Measurements from ENCODE around the gene TEC. TPM values are rescaled to one million over a fixed set of nuclear protein-coding genes. Genes with fewer than 3 reads are reported as not detected.

The TEC gene
- total and polyA plus RNA-seq, 2 donors: 2.9 to 4.2 TPM

DNA sequence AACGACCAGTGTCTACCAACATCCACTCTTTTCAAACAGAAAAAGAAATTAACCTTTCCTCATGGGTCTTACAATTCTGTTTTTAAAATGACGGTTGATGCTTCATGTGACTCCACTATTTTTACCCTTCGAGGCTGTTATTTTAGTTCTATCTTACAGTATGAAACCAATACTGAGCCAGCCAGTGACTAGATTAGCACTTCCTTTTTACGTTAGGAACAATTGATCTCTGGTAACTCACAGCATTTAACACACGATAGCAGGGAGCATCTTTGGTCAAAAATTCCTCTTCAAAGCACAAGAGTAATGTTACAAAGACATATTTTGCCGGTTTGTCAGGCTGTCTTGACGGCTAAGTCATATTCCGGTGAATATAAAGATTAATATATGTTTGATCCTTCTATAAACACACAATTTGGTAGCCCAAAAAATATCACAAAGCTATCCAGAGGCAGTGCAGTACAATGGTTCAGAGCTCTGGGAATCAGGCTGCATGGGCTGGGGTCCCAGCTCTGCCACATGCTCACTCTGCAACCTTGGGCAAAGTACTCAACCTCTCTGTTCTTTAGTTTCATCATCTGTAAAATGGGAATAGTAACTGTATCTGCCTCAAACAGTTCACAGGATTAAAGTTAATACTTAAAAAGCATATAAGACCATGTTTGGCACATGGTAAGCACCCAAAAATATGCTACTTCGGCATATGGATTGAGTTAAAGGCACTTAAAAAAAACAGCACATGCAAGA is 72.7 kb downstream of the TEC start:
- Histone ChIP-seq H3K36me3 (ENCODE audit: control insufficient read depth in 2 of 2, insufficient read depth in 2 of 2, low read length in 1 of 2) (no peaks in the 10 kb centered on the region), H3K9me3 (ENCODE audit: control insufficient read depth in 2 of 2, insufficient read depth in 1 of 2, low read length in 1 of 2) (no peaks in the 10 kb centered on the region), H3K4me3 (ENCODE audit: low read length in 2 of 2) (no peak overlapping the region), H3K4me1 (ENCODE audit: control insufficient read depth in 2 of 2, insufficient read depth in 2 of 2, low read length in 2 of 2) (peaks cover 0 to 12% of the 10 kb centered on the region in 2 donors), H3K27ac (ENCODE audit: low read depth in 1 of 2, low read length in 1 of 2) (no peak overlapping the region), H3K27me3 (ENCODE audit: control insufficient read depth in 2 of 2, insufficient read depth in 1 of 2, low read length in 1 of 2) (no peaks in the 10 kb centered on the region)
- no peak for DNase-seq (ENCODE audit: low read depth in 6 of 9, low spot score in 9 of 9)
- WGBS: 91% methylated on average over 9 of the region's 9 CpGs

DNA sequence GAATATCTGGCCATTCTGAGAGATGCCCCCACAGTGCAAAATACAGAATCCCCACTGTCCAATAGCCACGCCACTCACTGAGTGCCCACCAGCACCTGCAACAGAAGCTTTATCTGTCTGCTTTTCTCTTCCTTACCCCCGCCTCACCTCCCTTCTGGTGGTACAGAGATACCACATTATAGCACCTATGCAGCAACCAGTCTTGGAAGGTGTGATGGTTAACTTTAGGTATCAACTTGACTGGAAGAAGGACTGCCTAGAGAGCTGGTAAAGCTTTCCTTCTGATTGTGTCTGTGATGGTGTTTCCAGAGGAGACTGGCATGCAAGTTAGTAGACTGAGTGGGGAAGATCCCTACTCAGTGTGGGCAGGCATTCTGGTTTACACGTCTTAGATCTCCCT is 73.8 kb downstream of the TEC start:
- Histone ChIP-seq H3K4me1 (ENCODE audit: control insufficient read depth in 2 of 2, insufficient read depth in 2 of 2, low read length in 2 of 2) (peaks cover 0 to 12% of the 10 kb centered on the region in 2 donors), H3K4me3 (ENCODE audit: low read length in 2 of 2) (no peak overlapping the region), H3K36me3 (ENCODE audit: control insufficient read depth in 2 of 2, insufficient read depth in 2 of 2, low read length in 1 of 2) (no peaks in the 10 kb centered on the region), H3K27me3 (ENCODE audit: control insufficient read depth in 2 of 2, insufficient read depth in 1 of 2, low read length in 1 of 2) (no peaks in the 10 kb centered on the region), H3K9me3 (ENCODE audit: control insufficient read depth in 2 of 2, insufficient read depth in 1 of 2, low read length in 1 of 2) (no peaks in the 10 kb centered on the region), H3K27ac (ENCODE audit: low read depth in 1 of 2, low read length in 1 of 2) (peak overlapping the region in 1 of 2 donors; percentile 12)
- 91% methylated on average over 3 of the region's 3 CpGs for WGBS
- no peak for DNase-seq (ENCODE audit: low read depth in 6 of 9, low spot score in 9 of 9)

DNA sequence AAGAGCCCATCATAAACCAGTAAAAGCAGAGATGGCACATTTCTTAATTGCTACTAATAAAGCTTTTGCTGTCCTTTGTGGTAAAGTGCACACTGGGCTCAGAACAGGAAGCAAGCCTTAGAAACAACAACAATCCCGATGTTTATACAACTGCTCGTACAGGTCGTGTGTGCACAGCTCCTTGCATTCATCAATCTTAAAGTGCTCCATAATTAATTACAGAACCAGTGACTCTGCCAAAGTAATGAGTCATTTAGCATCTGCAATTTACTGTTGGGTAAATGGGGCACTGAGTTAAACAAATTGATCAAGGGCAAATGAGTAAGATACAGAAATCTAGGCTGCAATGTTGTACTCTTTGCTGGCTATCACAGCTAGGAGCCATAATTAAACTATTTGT is 74.3 kb downstream of the TEC start:
- DNase-seq (ENCODE audit: low read depth in 6 of 9, low spot score in 9 of 9): no peak
- WGBS: 34% methylated on average over 3 of the region's 3 CpGs
- no peak overlapping the region for H3K4me3 ChIP-seq (ENCODE audit: low read length in 2 of 2)
- H3K27ac ChIP-seq (ENCODE audit: low read depth in 1 of 2, low read length in 1 of 2): peak overlapping the region in 1 of 2 donors; percentile 12
- H3K9me3 ChIP-seq (ENCODE audit: control insufficient read depth in 2 of 2, insufficient read depth in 1 of 2, low read length in 1 of 2): no peaks in the 10 kb centered on the region
- H3K4me1 ChIP-seq (ENCODE audit: control insufficient read depth in 2 of 2, insufficient read depth in 2 of 2, low read length in 2 of 2): peaks cover 0 to 12% of the 10 kb centered on the region in 2 donors
- no peaks in the 10 kb centered on the region for H3K36me3 ChIP-seq (ENCODE audit: control insufficient read depth in 2 of 2, insufficient read depth in 2 of 2, low read length in 1 of 2)
- no peaks in the 10 kb centered on the region for H3K27me3 ChIP-seq (ENCODE audit: control insufficient read depth in 2 of 2, insufficient read depth in 1 of 2, low read length in 1 of 2)

DNA sequence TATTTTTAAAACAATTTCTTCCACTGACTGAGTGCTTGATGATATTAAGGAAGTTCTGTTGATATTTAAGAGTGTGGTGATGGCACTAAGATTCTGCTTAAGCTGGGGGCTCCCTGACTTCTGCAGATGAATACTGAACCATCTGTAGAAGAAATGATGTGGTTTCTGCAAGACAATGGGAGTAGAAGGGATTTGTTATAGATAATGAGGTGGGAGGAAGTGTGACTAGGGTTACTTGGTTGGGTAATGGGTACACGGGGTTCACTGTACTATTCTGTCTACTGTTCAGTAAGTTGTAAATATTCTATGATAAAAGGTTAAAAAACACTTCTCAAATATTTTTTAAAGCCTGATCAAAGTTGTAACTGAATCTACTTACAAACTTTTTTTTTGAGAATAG is 74.7 kb downstream of the TEC start:
- WGBS: 78% methylated on average over 1 of the region's 1 CpG
- no peak overlapping the region for H3K27ac ChIP-seq (ENCODE audit: low read depth in 1 of 2, low read length in 1 of 2)

DNA sequence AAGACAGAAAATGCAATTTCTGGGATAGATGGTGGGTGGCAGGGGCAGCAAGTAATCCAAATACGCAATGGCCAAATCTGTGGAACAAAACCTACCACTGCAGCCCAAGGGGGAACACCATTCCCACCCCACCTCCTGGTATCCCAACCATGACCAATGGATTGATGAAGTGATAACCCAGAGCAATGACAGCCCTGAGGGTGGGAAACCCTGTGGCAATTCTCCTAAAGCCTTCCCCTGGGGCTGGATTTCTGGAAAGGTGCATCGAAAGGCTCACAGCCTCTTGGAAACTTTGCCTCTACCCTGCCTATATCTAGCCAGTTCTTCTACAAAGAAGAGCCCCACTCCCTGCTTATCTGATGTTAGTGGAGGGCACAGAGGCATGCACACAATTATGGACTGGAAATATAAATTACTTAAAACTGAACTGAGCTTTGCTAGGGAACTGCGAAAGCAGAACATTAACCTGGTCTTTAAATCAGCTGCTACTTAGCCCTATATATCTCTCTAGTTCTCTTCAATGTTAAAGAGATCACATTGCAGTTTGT is 75.6 kb downstream of the TEC start:
- 96% methylated on average over 3 of the region's 3 CpGs for WGBS
- Histone ChIP-seq H3K36me3 (ENCODE audit: control insufficient read depth in 2 of 2, insufficient read depth in 2 of 2, low read length in 1 of 2) (no peaks in the 10 kb centered on the region), H3K4me3 (ENCODE audit: low read length in 2 of 2) (no peak overlapping the region), H3K9me3 (ENCODE audit: control insufficient read depth in 2 of 2, insufficient read depth in 1 of 2, low read length in 1 of 2) (no peaks in the 10 kb centered on the region), H3K27ac (ENCODE audit: low read depth in 1 of 2, low read length in 1 of 2) (no peak overlapping the region), H3K4me1 (ENCODE audit: control insufficient read depth in 2 of 2, insufficient read depth in 2 of 2, low read length in 2 of 2) (peaks cover 0 to 12% of the 10 kb centered on the region in 2 donors), H3K27me3 (ENCODE audit: control insufficient read depth in 2 of 2, insufficient read depth in 1 of 2, low read length in 1 of 2) (no peaks in the 10 kb centered on the region)
- DNase-seq (ENCODE audit: low read depth in 6 of 9, low spot score in 9 of 9): no peak

More for the DNA sequence above, 74.7 kb downstream of the TEC start:
- DNase-seq (ENCODE audit: low read depth in 6 of 9, low spot score in 9 of 9): no peak
- Histone ChIP-seq H3K9me3 (ENCODE audit: control insufficient read depth in 2 of 2, insufficient read depth in 1 of 2, low read length in 1 of 2) (no peaks in the 10 kb centered on the region), H3K4me1 (ENCODE audit: control insufficient read depth in 2 of 2, insufficient read depth in 2 of 2, low read length in 2 of 2) (peaks cover 0 to 12% of the 10 kb centered on the region in 2 donors), H3K4me3 (ENCODE audit: low read length in 2 of 2) (no peak overlapping the region), H3K27me3 (ENCODE audit: control insufficient read depth in 2 of 2, insufficient read depth in 1 of 2, low read length in 1 of 2) (no peaks in the 10 kb centered on the region), H3K36me3 (ENCODE audit: control insufficient read depth in 2 of 2, insufficient read depth in 2 of 2, low read length in 1 of 2) (no peaks in the 10 kb centered on the region)

DNA sequence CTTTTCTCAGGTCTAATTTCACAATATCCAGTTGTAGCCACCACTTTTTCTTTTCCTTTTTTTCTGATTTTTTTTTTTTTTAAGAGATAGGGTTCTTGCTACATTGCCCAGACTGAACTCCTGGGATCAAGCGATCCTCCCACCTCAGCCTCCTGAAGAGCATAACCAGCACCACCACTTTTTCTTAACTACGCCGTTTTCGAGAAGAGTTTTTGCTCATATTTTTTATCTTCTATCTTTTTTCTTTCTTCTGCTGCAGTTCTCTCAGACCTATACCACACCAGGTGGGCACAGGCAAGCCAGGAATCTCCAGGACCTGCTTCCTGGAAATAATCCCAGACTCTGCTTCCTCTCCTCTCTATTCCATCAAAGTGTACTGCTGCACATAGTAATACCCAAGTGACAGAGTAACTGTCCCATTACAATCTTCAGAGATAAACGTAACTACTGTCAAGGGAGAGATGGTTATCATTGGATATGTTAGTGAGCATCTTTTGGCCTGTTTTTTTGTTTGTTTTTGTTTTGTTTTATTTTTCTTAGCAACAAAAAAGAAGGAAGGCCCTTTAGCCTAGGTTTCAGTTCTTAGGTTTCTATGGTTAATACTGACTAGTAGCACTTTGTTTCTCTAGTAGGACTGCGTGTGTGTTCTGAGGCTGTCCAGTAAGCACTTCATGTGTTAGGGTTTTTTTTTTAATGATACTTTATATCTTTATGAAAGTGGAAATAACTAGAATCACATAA is 76.4 kb downstream of the TEC start:
- DNase-seq (ENCODE audit: low read depth in 6 of 9, low spot score in 9 of 9): no peak
- H3K4me1 ChIP-seq (ENCODE audit: control insufficient read depth in 2 of 2, insufficient read depth in 2 of 2, low read length in 2 of 2): peaks cover 0 to 12% of the 10 kb centered on the region in 2 donors
- no peaks in the 10 kb centered on the region for H3K36me3 ChIP-seq (ENCODE audit: control insufficient read depth in 2 of 2, insufficient read depth in 2 of 2, low read length in 1 of 2)
- no peaks in the 10 kb centered on the region for H3K9me3 ChIP-seq (ENCODE audit: control insufficient read depth in 2 of 2, insufficient read depth in 1 of 2, low read length in 1 of 2)
- H3K27ac ChIP-seq (ENCODE audit: low read depth in 1 of 2, low read length in 1 of 2): no peak overlapping the region
- no peaks in the 10 kb centered on the region for H3K27me3 ChIP-seq (ENCODE audit: control insufficient read depth in 2 of 2, insufficient read depth in 1 of 2, low read length in 1 of 2)
- 96% methylated on average over 6 of the region's 6 CpGs for WGBS
- H3K4me3 ChIP-seq (ENCODE audit: low read length in 2 of 2): no peak overlapping the region

DNA sequence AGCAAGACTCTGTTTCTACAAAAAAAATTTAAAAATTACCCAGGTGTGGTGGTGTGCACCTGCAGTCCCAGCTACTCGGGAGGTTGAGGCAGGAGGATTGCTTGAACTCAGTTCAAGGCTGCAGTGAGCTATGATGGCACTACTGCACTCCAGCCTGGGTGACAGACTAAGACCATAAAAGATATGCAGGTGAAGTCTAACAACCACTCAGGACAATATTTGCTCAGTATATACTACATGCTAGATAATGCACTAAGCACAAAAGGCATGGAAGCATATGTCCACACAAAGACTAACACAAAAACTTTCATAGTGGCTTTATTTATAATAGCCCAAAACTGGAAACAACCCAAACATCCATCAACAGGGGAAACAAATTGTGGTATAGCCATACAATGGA is 77.9 kb downstream of the TEC start:
- Histone ChIP-seq H3K36me3 (ENCODE audit: control insufficient read depth in 2 of 2, insufficient read depth in 2 of 2, low read length in 1 of 2) (no peaks in the 10 kb centered on the region), H3K27me3 (ENCODE audit: control insufficient read depth in 2 of 2, insufficient read depth in 1 of 2, low read length in 1 of 2) (no peaks in the 10 kb centered on the region), H3K27ac (ENCODE audit: low read depth in 1 of 2, low read length in 1 of 2) (no peak overlapping the region), H3K4me1 (ENCODE audit: control insufficient read depth in 2 of 2, insufficient read depth in 2 of 2, low read length in 2 of 2) (peaks cover 0 to 12% of the 10 kb centered on the region in 2 donors), H3K9me3 (ENCODE audit: control insufficient read depth in 2 of 2, insufficient read depth in 1 of 2, low read length in 1 of 2) (no peaks in the 10 kb centered on the region), H3K4me3 (ENCODE audit: low read length in 2 of 2) (no peak overlapping the region)
- DNase-seq (ENCODE audit: low read depth in 6 of 9, low spot score in 9 of 9): no peak
- 92% methylated on average over 1 of the region's 1 CpG for WGBS

DNA sequence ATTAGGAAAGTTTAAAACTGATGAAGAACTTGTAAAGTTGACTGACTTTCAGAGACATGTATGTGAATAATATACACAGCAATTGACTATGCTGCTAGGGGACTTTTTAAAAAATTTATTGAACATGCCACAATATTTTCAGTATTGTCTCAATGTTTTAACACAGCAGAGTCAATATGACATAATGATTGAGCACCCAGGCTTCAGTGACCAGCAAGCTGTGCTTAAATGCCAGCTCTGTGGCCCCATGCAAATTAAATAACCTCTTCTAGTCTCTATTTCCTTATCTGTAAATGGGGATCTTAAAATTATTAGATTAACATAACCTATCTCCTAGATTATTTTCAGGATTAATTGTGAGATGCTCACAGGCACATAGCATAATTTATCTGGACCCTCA is 78.8 kb downstream of the TEC start:
- Histone ChIP-seq H3K27me3 (ENCODE audit: control insufficient read depth in 2 of 2, insufficient read depth in 1 of 2, low read length in 1 of 2) (no peaks in the 10 kb centered on the region), H3K36me3 (ENCODE audit: control insufficient read depth in 2 of 2, insufficient read depth in 2 of 2, low read length in 1 of 2) (no peaks in the 10 kb centered on the region)
- DNase-seq (ENCODE audit: low read depth in 6 of 9, low spot score in 9 of 9): no peak

DNA sequence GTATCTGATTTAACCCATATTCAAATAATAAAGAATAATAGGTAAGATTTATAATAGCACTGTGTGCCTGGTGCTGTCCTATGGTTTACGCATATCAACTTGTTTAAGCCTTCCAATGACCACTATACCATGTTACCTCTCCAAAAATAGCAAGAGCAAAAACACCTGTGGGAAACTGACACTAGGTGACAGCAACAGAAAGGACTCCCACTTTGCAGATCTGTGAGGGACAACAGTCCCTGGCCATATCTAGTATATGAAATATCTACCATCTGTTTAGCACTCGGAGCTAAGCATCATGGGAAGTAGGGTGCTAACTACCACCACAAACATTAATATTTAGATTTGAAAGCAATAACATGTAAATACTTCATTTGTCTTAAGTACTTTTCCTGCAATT is 79.9 kb downstream of the TEC start:
- Histone ChIP-seq H3K27ac (ENCODE audit: low read depth in 1 of 2, low read length in 1 of 2) (no peak overlapping the region), H3K36me3 (ENCODE audit: control insufficient read depth in 2 of 2, insufficient read depth in 2 of 2, low read length in 1 of 2) (no peaks in the 10 kb centered on the region), H3K9me3 (ENCODE audit: control insufficient read depth in 2 of 2, insufficient read depth in 1 of 2, low read length in 1 of 2) (no peaks in the 10 kb centered on the region), H3K27me3 (ENCODE audit: control insufficient read depth in 2 of 2, insufficient read depth in 1 of 2, low read length in 1 of 2) (no peaks in the 10 kb centered on the region), H3K4me3 (ENCODE audit: low read length in 2 of 2) (no peak overlapping the region), H3K4me1 (ENCODE audit: control insufficient read depth in 2 of 2, insufficient read depth in 2 of 2, low read length in 2 of 2) (peaks cover 0 to 3% of the 10 kb centered on the region in 2 donors)
- no peak for DNase-seq (ENCODE audit: low read depth in 6 of 9, low spot score in 9 of 9)
- 99% methylated on average over 2 of the region's 2 CpGs for WGBS

More for the DNA sequence above, 78.8 kb downstream of the TEC start:
- Histone ChIP-seq H3K4me1 (ENCODE audit: control insufficient read depth in 2 of 2, insufficient read depth in 2 of 2, low read length in 2 of 2) (peaks cover 0 to 8% of the 10 kb centered on the region in 2 donors), H3K4me3 (ENCODE audit: low read length in 2 of 2) (no peak overlapping the region), H3K27ac (ENCODE audit: low read depth in 1 of 2, low read length in 1 of 2) (no peak overlapping the region), H3K9me3 (ENCODE audit: control insufficient read depth in 2 of 2, insufficient read depth in 1 of 2, low read length in 1 of 2) (no peaks in the 10 kb centered on the region)

Measured in thymus (tissue), 11 donors.